GM21367 (cell line): Measurements from ENCODE around the gene SLC35E1.
"Not testable (repeated sequence)": the region's sequence is repeated elsewhere in the genome, so short reads cannot be mapped to it uniquely, and the experiment has no call there.

Experiments
- ATAC-seq: cut with Tn5 transposase; IDR thresholded peaks from one replicate; pipeline ENCODE4 v1.9.1; 2021; ENCODE audit not compliant: unreplicated experiment

The SLC35E1 gene

DNA sequence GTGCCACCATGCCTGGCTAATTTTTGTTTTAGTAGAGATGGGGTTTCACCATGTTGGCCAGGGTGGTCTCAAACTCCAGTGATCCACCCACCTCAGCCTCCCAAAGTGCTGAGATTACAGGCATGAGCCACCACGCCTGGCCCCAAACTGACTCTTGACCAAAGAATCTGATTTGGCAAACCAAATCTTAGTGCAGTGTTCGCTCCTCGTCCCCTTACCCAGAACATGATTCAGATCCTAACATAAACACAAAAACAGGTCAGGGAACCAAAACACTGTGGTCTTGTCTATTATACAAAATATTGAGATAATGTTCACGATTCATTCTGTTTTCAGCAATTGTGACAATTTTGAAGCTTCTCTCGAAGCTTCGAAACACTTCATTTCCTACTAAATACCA is 20.3 kb downstream of the SLC35E1 start:
- ATAC-seq = not testable (repeated sequence)

DNA sequence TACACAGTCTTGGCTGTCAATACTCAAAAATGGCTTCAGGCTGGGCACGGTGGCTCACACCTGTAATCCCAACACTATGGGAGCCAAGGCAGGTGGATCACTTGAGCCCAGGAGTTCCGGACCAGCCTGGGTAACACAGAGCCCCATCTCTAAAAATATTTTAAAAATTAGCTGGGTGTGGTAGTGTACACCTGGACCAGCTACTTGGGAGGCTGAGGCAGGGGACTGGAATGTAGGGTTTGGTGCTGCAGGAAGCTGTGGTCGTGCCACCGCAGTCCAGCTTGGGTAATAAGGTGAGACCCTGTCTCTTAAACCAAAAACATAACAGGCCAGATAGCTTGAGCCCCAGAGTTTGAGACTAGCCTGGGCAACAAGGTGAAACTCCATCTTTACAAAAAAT is 23.3 kb downstream of the SLC35E1 start:
- ATAC-seq = no peak

DNA sequence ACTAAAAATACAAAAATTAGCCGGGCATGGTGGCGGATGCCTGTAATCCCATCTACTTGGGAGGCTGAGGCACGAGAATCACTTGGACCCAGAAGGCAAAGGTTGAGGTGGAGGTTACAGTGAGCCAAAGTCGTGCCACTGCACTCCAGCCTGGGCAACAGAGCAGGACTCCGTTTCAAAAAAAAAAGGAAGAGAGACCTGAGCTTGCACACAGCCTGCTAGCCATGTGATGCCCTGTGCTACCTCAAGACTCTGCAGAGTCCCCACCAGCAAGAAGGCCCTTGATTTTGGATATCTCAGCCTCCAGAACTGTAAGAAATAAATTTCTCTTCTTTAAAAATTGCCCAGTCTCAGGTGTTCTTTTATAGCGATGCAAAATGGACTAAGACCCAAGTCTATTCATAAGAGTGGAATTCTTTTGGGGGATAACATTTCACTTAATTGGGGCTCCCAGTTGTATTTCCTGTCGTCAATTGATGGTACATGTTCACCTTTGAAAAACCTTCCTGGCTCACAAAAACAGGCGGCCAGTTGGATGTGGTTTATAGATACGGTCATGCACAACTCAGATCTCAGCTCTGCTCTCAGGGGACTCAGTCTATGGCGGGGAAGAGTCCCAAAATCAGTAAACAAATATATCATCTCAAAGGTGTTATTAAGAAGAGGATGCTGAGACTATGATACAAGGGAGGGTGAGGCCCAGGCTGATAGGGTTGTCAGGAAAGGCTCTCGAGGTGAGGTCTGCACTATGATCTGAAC is 27.6 kb downstream of the SLC35E1 start:
- no peak for ATAC-seq

DNA sequence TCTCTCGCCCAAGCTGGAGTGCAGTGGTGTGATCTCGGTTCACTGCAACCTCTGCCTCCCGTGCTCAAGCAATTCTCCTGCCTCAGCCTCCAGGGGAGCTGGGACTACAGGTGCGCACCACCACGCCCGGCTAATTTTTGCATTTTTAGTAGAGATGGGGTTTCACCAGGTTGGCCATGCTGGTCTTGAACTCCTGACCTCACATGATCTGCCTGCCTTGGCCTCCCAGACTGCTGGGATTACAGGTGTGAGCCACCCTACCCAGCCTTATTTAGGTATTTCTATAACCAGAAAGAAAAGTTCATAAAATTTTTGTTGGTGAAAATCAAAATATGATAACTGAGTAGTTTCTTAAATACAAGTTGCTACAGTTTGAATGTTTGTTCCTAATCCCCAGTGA is 28.5 kb downstream of the SLC35E1 start:
- not testable (repeated sequence) for ATAC-seq

DNA sequence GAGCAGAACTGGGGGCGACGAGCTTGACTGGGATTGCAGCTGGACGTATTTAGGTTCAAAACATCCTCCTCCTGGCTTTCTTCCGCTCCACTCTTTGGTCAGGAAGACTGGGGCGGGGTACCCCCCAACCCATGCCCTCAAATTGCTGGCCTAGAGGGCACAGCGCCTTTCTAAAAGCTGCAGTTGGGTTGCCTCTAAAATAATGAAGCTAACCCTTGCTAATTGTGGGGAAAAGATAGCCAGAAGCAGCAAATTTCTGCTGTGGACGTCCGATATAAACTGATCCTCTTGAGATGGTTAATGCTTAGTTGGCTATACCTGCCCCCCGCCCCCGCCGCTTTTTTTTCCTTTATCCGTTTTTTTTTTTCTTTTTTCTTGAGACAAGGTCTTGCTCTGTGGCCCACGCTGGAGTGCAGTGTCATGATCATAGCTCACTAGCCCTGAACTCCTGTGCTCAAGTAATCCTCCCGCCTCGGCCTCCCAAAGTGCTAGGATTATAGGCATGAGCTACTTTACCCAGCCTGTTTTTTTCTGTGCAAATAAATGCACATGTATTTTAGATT is 29.2 kb downstream of the SLC35E1 start:
- no peak for ATAC-seq

DNA sequence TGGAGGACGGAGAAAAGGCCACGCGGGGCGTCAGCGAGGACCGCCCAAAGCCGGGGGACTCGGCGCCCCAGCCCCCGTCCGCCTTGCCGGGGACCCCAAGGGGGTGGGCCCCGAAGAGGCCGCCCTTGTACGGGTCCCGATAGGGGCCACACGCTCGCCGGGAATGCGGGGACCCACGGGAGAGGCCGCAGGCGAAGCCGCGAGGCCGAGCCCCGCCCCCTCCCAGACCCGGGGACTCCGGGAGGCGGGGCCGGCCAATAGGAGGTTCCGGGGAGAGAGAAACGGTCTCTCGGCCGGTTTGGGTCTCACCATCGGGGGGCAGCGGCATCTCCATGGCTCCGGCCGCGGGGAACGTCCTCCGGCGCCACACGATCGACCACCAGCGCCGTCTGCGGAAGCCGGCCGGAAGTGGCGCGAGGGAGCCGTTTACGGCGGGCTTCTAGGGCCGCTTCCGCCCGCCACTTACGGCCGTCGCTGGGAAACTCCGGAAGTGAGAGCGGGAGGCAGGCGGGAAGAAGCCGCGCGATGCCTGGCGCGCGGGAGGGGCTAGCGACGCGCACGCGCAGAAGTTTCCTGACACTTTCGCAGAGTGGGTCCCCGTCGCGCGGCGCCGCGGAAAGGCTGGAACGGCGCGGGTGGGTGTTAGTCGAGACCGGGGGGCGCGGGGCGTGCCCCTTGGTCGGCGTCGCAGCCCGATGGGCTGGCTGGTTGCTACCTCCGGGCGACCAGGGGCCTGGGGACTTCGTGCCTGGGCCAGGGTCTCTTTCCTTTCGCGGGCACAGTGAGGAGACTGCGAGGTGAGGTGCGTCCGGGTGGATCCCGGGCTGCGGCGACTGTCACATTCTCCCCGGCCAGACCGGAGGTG is 29.9 kb downstream of the SLC35E1 start, which contains the start of gene CHERP:
CHERP (minus strand) TSS at position 393 of the 865 bp plus-strand sequence; CDS start at position 334, 59 bp downstream.
- peak; percentile 62 for ATAC-seq

DNA sequence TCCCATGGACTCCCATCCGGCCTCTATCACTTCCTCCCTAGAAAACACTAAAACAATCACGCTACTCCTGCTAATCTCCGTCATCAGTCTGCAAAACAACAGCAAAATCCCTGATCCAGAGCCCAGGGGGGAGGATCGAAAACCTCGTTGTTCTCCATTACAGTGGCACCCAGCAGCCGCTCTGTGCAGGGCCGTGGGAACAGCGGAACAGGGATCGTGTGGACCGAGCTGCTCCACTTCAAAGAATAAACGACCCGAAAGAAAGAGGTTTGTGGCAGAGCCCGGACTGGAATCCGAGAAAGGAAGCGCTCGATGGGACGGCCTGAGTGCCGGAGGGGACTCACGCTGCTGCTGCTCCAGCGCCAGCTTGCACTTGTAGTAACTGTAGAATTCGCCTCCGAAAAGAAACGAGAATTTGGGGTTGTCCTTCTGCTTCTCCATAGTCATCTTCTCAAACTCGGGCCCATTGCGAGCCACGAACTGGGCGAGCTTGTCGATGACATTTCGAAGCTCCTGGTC is 30.6 kb downstream of the SLC35E1 start:
- peak; percentile 8 for ATAC-seq

DNA sequence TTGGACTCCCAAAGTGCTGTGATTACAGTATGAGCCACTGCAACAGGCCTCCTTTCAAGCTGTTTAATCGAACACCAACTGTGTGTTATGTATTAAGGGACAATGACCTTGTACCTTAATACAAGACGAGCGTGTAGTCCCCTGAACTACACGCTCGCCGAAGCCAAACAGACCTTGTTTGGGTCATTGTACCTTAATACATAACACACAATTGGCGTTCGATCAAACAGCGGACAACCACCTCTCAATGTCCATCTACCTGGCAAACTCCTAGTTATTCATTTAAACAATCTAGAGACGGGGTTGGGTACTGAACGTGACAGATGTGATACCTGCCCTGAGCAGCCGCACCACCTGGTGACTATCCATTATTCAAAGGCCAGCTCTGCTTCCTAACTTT is 31.3 kb downstream of the SLC35E1 start:
- ATAC-seq = no peak

DNA sequence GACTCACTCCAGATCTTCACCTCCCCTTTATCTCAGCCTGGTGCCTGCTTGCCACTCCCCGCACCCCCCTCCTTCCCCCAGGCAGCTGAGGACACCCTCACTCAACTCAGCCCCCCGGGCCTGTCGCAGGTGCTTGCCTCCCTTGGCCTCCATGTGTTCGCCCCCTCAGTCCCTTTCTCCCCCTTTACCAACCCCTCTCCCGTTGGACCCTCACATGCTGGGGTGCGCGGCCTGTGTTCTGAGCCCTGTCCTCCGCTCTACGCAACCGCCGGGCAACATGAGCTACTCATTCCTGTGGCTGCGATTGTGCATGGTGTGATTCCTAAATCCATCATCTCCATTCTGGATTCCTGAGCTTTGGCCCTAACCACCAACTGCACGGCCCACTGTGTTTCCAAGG is 35.1 kb downstream of the SLC35E1 start:
- ATAC-seq = no peak

DNA sequence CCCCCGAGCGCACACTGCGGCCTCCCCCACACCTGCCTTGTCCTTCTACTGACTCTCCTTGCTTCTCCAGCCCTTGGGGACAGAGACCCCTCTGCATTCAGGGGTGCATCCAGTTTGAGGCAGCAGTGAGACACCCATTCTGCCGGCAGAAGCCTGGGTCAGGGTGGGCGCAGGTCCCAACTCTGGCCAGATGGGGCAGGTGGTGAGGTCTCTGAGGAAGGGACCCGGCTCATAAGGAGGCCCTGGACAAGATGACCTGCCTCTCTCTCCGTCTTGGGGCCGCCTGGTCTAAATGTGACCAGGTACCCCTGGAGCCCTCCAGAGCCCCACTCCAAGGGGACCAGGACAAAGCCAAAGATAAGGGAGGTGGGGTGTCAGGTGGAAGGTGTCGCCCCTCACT is 36.1 kb downstream of the SLC35E1 start:
- no peak for ATAC-seq

DNA sequence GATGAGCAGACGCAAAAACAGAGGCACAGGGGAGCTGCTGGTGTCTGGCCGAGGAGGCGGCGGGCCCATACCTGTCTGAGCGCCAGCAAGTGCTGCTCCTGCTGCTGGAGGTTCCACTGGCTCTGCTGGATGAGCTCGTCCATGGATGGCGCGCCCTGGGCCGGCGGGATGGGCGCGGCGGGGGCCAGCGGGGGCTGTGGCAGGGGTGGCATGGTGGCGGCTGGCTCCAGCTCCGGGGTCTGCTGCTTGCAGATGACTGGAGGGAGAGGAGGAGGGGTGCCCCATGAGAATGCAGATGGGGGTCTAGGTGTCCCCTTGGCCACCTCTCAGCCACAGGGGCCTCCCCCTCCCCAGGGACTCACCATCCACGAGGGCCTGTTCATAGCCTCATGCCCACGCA is 36.8 kb downstream of the SLC35E1 start:
- no peak for ATAC-seq

DNA sequence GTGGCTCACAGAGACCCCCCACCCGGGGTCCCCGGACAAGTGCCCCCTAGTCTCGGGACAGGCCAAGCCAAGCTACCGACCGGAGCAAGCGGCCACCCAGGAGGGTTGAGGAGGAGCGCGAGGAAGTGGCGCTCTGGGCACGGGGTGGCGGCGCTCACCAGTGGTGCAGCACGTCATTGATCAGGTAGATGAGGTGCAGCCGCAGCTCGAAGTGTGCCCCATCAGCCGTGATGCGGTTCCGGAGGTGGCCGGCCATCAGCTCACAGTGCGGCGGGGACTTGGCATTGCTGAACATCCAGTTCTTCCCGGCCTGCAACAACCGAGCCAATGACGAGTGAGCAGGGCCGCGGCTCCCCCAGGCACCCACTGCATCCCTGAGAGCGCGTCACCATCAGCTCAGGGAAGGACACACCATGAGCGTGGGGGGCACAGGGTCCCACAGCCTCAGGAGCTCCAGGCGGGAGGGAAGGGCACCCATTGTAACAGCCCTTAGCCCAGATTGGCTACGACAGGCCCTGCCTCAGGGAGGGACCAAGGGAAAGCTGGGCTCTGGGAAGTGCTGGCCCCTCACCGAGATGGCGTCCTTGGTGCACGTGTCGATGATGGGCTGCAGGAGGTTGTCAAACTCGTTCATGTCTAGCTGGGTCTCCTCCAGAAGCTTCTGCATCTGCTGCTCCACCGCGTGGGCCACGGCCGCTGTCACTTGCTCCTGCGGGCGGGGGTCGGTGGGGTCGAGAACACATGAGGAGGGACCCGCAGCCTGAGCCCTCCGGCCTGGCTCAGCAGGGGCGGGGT is 39.6 kb downstream of the SLC35E1 start:
- ATAC-seq = no peak

DNA sequence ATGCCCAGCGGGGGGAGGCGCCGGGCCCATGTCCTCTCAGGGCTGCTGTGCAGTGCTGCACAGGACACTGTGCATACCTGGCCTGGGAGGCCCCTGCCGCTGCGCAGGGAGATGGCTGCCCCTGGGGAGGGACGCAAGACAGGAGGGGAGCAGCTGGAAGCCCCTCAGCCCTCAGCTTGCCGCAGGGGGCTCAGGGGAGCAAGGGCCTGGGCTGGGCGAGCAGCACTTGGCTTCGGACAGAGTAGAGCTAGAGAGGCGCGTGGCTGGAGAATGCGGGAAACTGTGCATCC is 40.9 kb downstream of the SLC35E1 start:
- ATAC-seq = no peak

DNA sequence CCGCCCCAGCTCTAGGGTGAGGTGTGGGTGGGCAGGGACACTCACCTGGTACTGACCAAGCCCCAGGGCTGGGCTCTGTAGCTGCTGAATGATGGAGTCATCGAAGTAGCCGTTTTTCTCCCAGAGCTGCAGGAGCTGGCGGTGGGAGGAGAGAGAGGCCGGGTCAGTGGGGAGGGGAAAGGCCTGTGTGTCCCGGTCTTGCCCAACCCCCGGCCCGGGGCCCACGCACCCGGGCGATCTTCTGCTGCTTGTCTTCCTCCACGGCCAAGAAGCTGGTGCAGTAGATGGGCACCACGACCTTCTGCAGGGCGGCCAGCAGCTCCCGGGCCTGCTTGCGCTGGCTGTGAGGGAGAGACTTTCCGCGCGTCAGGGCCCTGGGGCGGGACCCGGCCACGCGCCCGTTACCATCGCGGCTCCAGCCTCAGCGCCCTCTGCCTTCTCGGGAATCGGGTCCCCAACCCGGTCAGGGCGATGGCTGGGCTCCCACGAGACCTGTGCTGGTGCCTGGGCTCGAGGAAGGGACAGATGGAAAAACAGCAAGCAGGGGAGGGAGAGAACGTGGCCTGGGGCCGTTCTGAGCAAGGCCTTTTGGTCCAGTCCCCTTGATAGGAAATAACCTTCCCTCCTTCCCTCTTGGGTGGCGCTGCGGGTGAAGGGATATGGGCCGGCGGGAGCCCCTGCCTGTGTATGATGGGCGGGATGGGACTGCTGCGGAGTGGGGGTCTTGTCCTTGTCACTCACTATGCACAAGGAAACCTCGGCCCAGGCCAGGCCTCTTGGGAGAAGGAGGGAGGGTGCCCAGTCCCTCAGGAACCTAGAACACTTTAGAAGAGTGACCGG is 41.5 kb downstream of the SLC35E1 start:
- no peak for ATAC-seq

DNA sequence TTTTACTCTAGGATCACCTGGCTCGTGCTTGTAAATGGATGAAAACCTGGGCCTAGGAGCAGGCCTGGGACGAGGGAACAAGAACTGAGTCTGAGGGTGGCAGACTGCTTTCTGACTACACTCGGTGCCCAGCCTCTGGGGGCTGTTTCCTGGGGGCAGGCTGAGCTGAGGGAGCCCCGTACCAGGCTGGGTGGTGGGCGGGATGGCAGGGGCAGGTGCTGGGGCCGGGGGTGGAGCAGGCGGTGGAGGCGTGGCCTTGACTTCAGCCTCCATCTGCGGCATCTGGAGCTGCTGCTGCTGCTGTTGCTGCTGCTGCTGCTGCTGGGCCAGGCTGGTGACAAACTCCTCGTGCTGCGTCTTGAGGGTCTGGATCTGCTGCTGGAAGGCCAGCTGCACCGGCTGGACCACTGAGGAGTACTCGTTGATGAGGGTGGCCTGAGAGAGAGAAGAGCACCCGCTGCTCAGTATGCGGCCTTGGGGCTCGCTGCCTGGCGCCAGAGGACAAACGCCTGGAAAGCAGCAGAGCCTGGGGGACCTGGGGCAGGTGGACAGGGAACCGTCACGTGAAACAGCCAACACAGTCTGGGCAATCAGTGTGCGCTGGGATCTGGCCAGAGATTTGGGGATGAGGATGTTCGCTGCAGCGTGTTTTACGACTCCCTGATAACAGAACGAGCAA is 42.6 kb downstream of the SLC35E1 start:
- no peak for ATAC-seq

DNA sequence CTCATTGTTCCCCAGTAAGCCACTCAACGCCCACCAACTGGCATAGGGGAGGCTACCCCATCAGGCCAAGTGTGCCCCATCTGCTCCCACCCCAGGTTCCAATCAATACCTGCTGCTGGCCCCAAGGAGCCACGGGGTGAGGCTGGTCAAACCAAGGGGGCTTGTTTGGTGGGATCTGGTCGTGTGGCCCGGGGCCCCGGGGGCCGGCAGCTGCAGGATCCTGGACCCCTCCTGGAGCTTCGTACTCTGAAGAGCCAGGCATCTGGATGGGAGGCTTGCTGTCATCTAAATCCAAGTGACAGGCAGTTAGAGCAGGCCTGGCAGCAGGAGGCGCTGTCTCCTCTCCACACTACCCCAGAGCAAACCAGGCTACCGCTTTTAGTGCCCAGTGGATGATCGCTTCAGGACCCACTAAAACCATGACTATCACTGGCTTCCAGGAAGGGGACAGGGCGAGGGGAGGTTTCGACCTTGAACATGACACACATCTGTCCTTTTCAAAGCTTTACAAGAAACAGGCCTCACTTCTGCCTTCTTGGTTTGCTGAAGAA is 44.2 kb downstream of the SLC35E1 start:
- no peak for ATAC-seq

DNA sequence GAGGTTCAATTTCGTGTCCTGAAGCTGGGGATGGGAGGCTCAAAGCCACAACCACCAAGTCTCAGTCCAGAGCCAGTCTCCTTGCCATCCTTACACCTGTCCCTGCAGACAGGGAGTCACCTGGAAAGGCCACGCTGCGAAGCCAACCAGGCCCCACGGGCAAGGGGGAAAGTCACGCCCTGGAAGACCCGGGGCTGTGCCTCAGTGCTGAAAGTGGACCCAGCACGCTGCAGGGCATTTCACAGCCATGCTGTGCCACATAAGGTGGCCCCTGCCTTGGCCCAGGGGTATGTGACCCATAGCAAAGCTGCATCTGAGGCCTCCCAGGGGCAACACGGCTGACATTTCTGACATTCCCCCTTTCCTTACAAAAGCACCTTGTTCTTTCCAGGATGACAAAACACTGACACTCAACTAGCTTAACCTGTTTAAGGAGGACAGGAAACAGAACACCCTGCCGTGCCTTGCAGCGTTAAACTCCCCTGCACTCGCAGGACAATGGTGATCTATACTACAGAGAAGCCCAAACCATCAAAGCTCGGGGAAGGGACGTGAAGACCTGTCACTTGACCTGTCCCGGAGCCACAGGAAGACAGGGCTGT is 44.8 kb downstream of the SLC35E1 start:
- ATAC-seq = no peak

DNA sequence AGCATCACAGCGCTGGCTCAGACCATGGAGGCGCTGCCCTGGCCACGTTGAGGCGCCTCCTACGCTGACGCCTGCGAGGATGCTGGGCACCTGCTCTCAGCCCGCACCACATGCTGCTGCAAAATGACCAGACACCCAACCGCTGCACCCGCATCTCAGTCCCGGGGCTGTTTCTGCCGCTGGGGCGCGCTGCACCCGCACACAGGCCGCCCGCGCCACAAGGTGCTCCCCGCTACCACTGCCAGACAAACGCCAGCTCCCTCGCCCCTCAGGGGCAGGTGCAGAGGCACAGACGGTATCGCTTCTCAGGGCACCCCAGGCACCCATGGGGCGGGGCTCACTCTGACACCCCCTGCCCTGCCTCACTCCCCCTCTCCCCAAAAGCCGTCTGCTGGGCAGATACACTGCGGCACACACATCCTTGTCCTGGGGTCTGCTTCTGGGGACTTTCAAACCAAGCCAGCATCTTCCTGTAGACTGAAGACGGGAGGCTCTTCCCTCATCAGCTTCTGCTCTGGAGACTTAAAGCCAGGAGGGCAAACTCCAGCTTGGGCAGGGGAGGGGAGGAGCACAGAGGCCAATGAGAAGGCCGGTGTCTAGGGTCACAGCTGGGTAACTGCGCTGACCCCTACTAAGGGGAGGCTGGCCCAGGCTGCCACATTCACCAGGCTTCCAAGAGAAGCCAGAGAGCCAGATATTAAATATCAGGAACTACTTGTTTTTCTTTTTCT is 46.3 kb downstream of the SLC35E1 start:
- no peak for ATAC-seq
